Common myeloid progenitor, CD34-positive (primary cell): ENCODE measurements around the gene GTF3C4.

ENCODE experiments used
- CTCF ChIA-PET: fragments of 350-600 bp; sonication (Branson Sonifier 250); formaldehyde crosslinking; loops from one replicate; lab custom pipeline; 2021; ENCODE audit warnings: antibody characterized with exemption; lab: Charles Lee
- POLR2A ChIA-PET: fragments of 350-600 bp; sonication (Branson Sonifier 250); formaldehyde crosslinking; loops from one replicate; lab custom pipeline; 2021; ENCODE audit warnings: antibody characterized with exemption; lab: Charles Lee
- DNase-seq, 3 donors: peaks; one replicate each; pipeline versions ENCODE4 v3.0.0 to v3.0.0-alpha.2; 2013
- H3K27ac ChIP-seq, 2 experiments: 1 replicate in 1 of 2; 2 replicates in 1 of 2; pipeline ENCODE4 v1.7.0; 2013; ENCODE audit warnings: inconsistent platforms in 2 of 2, low read length in 2 of 2, mild to moderate bottlenecking in 2 of 2, low read depth in 1 of 2, moderate library complexity in 1 of 2; ENCODE audit not compliant: severe bottlenecking in 2 of 2, insufficient read depth in 1 of 2, poor library complexity in 1 of 2
- H3K27me3 ChIP-seq, 5 experiments: replicated peaks in 2 of 5; 1 replicate in 3 of 5; 2 replicates in 2 of 5; pipeline versions ENCODE4 v1.6.1 to v1.7.0; 2013; ENCODE audit warnings: low read length in 4 of 5, mild to moderate bottlenecking in 2 of 5, moderate library complexity in 2 of 5, inconsistent platforms in 1 of 5; ENCODE audit not compliant: insufficient read depth in 5 of 5, control insufficient read depth in 4 of 5
- H3K36me3 ChIP-seq, 4 experiments: 1 replicate in 2 of 4; 2 replicates in 2 of 4; pipeline versions ENCODE4 v1.6.1 to v1.7.0; 2013; ENCODE audit warnings: low read length in 3 of 4, control low read depth in 1 of 4, mild to moderate bottlenecking in 1 of 4; ENCODE audit not compliant: control insufficient read depth in 4 of 4, insufficient read depth in 4 of 4
- H3K4me1 ChIP-seq, 4 experiments: 1 replicate in 3 of 4; 2 replicates in 1 of 4; pipeline versions ENCODE4 v1.6.1 to v1.7.1; 2013; ENCODE audit warnings: low read length in 3 of 4, mild to moderate bottlenecking in 3 of 4, control low read depth in 1 of 4, inconsistent platforms in 1 of 4, moderate library complexity in 1 of 4; ENCODE audit not compliant: control insufficient read depth in 4 of 4, insufficient read depth in 4 of 4; ENCODE audit errors: control extremely low read depth in 1 of 4
- H3K4me3 ChIP-seq, 7 experiments: 1 replicate in 4 of 7; 2 replicates in 3 of 7; pipeline versions ENCODE4 v1.5.1 to v1.7.0; 2013; ENCODE audit warnings: mild to moderate bottlenecking in 7 of 7, low read length in 6 of 7, moderate library complexity in 6 of 7, inconsistent platforms in 2 of 7, low read depth in 2 of 7, control low read depth in 1 of 7; ENCODE audit not compliant: insufficient read depth in 4 of 7, control insufficient read depth in 1 of 7; ENCODE audit errors: extremely low read depth in 1 of 7
- H3K9me3 ChIP-seq, 5 experiments: 1 replicate in 4 of 5; 2 replicates in 1 of 5; pipeline versions ENCODE4 v1.6.1 to v1.7.1; 2013; ENCODE audit warnings: low read length in 4 of 5, mild to moderate bottlenecking in 2 of 5, inconsistent platforms in 1 of 5, low read depth in 1 of 5, moderate library complexity in 1 of 5; ENCODE audit not compliant: control insufficient read depth in 4 of 5, insufficient read depth in 2 of 5; ENCODE audit errors: control extremely low read depth in 1 of 5
- WGBS: methylation state at CpG from one replicate; pipeline ENCODE4 v1.1.5; 2013; ENCODE audit not compliant: insufficient coverage; 5-methylcytosine and 5-hydroxymethylcytosine counted together

GTF3C4 gene

DNA sequence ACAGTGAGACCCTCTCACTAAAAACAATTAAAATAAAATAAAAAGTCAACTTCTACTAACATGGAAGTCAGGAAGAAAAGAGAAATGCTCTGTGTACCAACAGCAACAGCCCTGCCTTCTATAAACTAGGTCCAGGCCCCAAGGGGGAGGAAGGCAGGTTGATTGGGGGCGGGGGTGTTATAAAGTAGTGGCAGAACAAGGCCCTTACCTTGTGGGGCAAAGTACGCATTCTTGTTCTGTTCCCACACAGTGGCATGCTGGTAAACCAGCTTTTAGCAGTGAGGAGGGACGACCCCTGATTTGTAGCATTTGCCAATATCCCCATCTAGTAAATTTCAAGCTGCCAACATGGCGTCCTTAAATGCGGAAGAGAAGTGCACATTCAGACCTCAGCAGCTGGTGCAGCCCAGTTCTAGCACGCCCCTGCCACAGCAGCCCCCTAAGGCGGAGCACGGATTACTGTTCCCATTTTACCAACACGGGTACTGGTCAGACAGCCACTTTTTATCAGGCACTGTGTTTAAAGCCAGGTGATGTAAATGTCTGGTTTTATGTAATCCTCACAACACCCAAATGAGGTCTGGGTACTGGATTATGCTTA lies 69.5 kb downstream of the GTF3C4 start:
- ChIA-PET CTCF (interaction anchor here (1.3 kb wide), 2 partner anchors 19 to 59 kb away, joined by 4 to 5 read pairs; no protein-coding TSS in a partner anchor), POLR2A (no interaction called here)
- Histone ChIP-seq H3K27ac (no peak overlapping the region), H3K27me3 (peaks cover 6 to 37% (median 20%) of the 10 kb centered on the region in 5 experiments), H3K4me1 (peaks cover 2 to 5% (median 5%) of the 10 kb centered on the region in 4 experiments), H3K4me3 (no peak overlapping the region), H3K36me3 (no peaks in the 10 kb centered on the region), H3K9me3 (no peaks in the 10 kb centered on the region)
- no peak for DNase-seq
- 100% methylated on average over 8 of the region's 9 CpGs for WGBS

DNA sequence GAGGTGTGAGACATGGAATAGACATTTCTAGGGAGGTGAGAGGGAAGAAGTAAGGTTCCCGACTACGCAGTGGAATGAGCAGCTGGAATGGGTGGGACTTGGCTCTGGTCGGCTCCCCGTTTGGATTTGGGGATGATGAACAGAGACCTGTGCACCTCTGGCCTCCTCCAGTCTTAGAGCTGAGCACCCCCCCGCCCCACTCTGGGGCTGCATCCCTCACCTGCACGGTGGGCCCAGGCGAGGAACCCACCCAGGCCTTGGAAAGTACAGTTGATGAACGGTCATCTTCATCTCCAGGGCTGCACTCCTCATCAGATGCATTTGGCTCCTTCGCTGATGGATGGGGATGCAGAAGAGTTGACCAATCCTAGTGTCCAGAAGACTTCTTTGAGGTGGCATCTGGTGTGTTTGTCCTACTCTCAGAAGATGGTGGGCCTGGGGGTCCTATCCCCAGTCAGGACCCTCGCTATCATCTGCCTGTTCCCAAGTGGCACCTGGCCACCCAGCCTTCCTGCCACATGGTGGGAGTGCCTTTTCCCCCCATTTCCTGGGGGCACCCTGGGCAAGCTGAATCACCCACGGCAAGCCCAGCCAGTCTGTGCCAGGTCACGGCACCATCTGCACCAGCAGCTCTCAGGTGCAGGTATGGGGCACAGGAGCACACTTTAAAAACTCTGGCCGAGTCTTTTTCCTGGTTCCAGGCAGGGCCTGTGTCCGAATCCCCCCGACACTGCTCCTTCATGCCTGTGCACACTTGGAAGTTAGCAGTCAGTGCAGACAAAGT lies 70.5 kb downstream of the GTF3C4 start:
- ChIA-PET POLR2A (no interaction called here), CTCF (interaction anchor here (0.7 to 1.3 kb wide), 4 partner anchors 15 to 58 kb away, joined by 3 to 5 read pairs (median 4); no protein-coding TSS in a partner anchor)
- Histone ChIP-seq H3K27me3 (peaks cover 6 to 46% (median 22%) of the 10 kb centered on the region in 5 experiments), H3K36me3 (no peaks in the 10 kb centered on the region), H3K4me3 (no peak overlapping the region), H3K27ac (no peak overlapping the region), H3K4me1 (peaks cover 2 to 7% (median 6%) of the 10 kb centered on the region in 4 experiments), H3K9me3 (no peaks in the 10 kb centered on the region)
- no peak for DNase-seq
- WGBS = 97% methylated on average over 13 of the region's 15 CpGs

DNA sequence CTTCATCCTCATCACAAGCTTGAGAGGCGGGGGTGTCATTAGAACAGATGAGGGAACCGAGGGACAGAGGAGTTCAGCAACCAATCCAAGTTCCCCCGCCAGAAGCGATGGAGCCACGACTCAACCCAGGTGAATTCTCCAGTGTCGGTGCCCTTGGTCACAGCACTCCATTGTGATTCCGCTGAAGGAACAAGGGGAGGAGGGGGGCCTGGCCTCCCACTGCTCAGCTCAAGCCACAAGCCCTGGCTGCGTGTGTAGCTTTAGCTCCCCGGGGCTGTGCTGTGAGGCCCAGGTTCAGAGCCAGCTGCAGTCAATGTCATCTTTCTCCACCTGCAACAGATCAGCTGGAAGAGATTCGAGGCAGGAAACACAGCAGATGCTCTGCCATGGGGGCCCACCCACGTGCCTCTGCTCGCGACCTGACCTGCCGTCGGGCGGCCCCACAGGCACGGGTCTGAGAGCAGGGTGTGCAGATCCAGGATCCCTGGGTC lies 72.6 kb downstream of the GTF3C4 start:
- DNase-seq = no peak
- no peaks in the 10 kb centered on the region for H3K36me3 ChIP-seq
- peaks cover 6 to 53% (median 24%) of the 10 kb centered on the region in 5 experiments for H3K27me3 ChIP-seq
- ChIA-PET CTCF (no interaction called here), POLR2A (no interaction called here)
- H3K4me3 ChIP-seq = no peak overlapping the region
- no peak overlapping the region for H3K27ac ChIP-seq
- 64% methylated on average over 16 of the region's 17 CpGs for WGBS
- no peaks in the 10 kb centered on the region for H3K9me3 ChIP-seq
- H3K4me1 ChIP-seq = peaks cover 2 to 7% (median 6%) of the 10 kb centered on the region in 4 experiments

DNA sequence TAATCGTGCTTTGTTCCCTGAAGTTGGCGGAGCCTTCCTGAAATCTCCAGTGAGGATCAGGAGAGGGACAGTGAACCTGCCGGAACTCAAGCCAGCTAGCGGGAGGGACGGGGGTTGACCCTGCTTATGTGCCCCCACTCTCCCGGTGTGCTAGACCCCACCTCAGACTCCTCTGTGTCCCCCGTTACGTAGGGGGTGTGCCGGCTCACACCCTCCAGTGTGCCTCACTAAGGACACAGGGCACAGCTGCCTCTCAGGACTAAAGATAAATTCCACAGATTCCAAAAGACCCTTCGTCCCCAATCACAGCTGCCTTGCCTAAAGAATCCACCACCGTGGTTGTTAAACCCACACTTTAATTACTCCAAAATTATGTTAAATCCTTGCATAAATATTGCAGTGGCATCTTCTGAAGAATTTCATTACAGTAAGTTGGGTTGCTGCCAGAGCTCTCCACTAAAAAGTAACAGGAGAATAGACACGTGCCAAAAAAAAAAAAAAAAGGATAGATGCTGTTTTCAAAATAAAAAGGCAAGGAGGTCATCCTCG lies 73.7 kb downstream of the GTF3C4 start:
- H3K4me3 ChIP-seq = no peak overlapping the region
- H3K36me3 ChIP-seq = no peaks in the 10 kb centered on the region
- ChIA-PET CTCF (interaction anchor here (1.3 kb wide), 1 partner anchor 18 kb away, joined by 3 read pairs; no protein-coding TSS in a partner anchor), POLR2A (no interaction called here)
- peak in 1 of 3 donors; percentile 11 for DNase-seq
- WGBS = 54% methylated on average over 10 of the region's 13 CpGs
- no peak overlapping the region for H3K27ac ChIP-seq
- H3K27me3 ChIP-seq = peaks cover 6 to 53% (median 24%) of the 10 kb centered on the region in 5 experiments
- H3K9me3 ChIP-seq = no peaks in the 10 kb centered on the region
- peaks cover 2 to 7% (median 6%) of the 10 kb centered on the region in 4 experiments for H3K4me1 ChIP-seq
